WTC11 (cell line): ENCODE measurements around the gene SURF1. TPM values are rescaled to one million over a fixed set of nuclear protein-coding genes. Genes with fewer than 3 reads are reported as not detected.
A peak's percentile ranks its signal among the peaks of the same experiment; 100 is the strongest.

Experiments
- ATAC-seq: fragments of 200-7000 bp; cut with Tn5 transposase; 2 replicates; pipeline ENCODE4 v1.10.0; 2021; ENCODE audit warnings: mild to moderate bottlenecking, moderate library complexity
- CTCF ChIA-PET: fragments of 300-600 bp; sonication (Branson Sonifier 250); formaldehyde crosslinking; loops from one replicate; lab custom pipeline; 2021; ENCODE audit warnings: antibody characterized with exemption; lab: Charles Lee
- POLR2A ChIA-PET: fragments of 350-600 bp; sonication (Branson Sonifier 250); formaldehyde crosslinking; loops from one replicate; lab custom pipeline; 2021; ENCODE audit warnings: antibody characterized with exemption; lab: Charles Lee
- DNase-seq: peaks from one replicate; pipeline ENCODE4 v3.0.0; 2021; ENCODE audit warnings: low spot score
- H3K27ac Mint-ChIP-seq: 2 replicates; pipeline ENCODE4 v1.8.0; 2021; ENCODE audit warnings: mixed read lengths
- H3K27me3 Mint-ChIP-seq: 2 replicates; pipeline ENCODE4 v1.8.0; 2021; ENCODE audit warnings: low read depth, mild to moderate bottlenecking, moderate library complexity, mixed read lengths
- H3K36me3 Mint-ChIP-seq: 2 replicates; pipeline ENCODE4 v1.8.0; 2021; ENCODE audit warnings: mixed read lengths
- H3K4me1 Mint-ChIP-seq: 2 replicates; pipeline ENCODE4 v1.8.0; 2022; ENCODE audit warnings: mixed read lengths
- H3K4me3 Mint-ChIP-seq: 2 replicates; pipeline ENCODE4 v1.8.0; 2021; ENCODE audit warnings: mild to moderate bottlenecking, moderate library complexity, mixed read lengths
- H3K9me3 Mint-ChIP-seq: 2 replicates; pipeline ENCODE4 v1.8.0; 2021; ENCODE audit warnings: mixed read lengths
- AFF4 ChIP-seq: sonication (generic); formaldehyde crosslinking; IDR thresholded peaks from 2 replicates; pipeline ENCODE4 v1.8.1; 2023; ENCODE audit warnings: mild to moderate bottlenecking, missing genetic modification reagents, borderline replicate concordance
- CTCF ChIP-seq: fragments of 200-600 bp; IDR thresholded peaks from 2 replicates; pipeline ENCODE4 v1.8.0; 2022; ENCODE audit warnings: antibody characterized with exemption
- EMX1 ChIP-seq: fragments of 250-450 bp; sonication (Bioruptor Pico); IDR thresholded peaks from 2 replicates; pipeline ENCODE4 v1.8.0; 2021; ENCODE audit warnings: mild to moderate bottlenecking
- ESRRA ChIP-seq: sonication (generic); formaldehyde crosslinking; IDR thresholded peaks from 2 replicates; pipeline ENCODE4 v1.8.1; 2022; ENCODE audit warnings: mild to moderate bottlenecking, missing genetic modification reagents, borderline replicate concordance
- ETV6 ChIP-seq: sonication (generic); formaldehyde crosslinking; IDR thresholded peaks from 2 replicates; pipeline ENCODE4 v1.8.1; 2022; ENCODE audit warnings: mild to moderate bottlenecking, missing genetic modification reagents
- GTF2I ChIP-seq: fragments of 250-450 bp; sonication (Bioruptor Pico); conservative IDR thresholded peaks from 2 replicates; pipeline ENCODE4 v1.4.0; 2021; ENCODE audit warnings: mild to moderate bottlenecking
- MYBL2 ChIP-seq: sonication (generic); formaldehyde crosslinking; IDR thresholded peaks from 2 replicates; pipeline ENCODE4 v1.8.1; 2023; ENCODE audit warnings: mild to moderate bottlenecking, moderate library complexity, missing genetic modification reagents
- OVOL2 ChIP-seq: fragments of 250-450 bp; sonication (Bioruptor Pico); IDR thresholded peaks from 2 replicates; pipeline ENCODE4 v1.9.0; 2021; ENCODE audit warnings: mild to moderate bottlenecking, borderline replicate concordance
- RELA ChIP-seq: sonication (generic); formaldehyde crosslinking; IDR thresholded peaks from 2 replicates; pipeline ENCODE4 v1.8.1; 2022; ENCODE audit warnings: missing genetic modification reagents, mild to moderate bottlenecking, borderline replicate concordance
- RORB ChIP-seq: fragments of 250-450 bp; sonication (Bioruptor Pico); IDR thresholded peaks from 2 replicates; pipeline ENCODE4 v1.9.0; 2021; ENCODE audit warnings: mild to moderate bottlenecking
- SMAD4 ChIP-seq: sonication (generic); formaldehyde crosslinking; IDR thresholded peaks from 2 replicates; pipeline ENCODE4 v1.8.0; 2022; ENCODE audit warnings: mild to moderate bottlenecking, missing genetic modification reagents
- TEAD4 ChIP-seq: sonication (generic); formaldehyde crosslinking; IDR thresholded peaks from 2 replicates; pipeline ENCODE4 v1.8.0; 2022; ENCODE audit warnings: mild to moderate bottlenecking, missing genetic modification reagents
- ZNF281 ChIP-seq: sonication (generic); formaldehyde crosslinking; IDR thresholded peaks from 2 replicates; pipeline ENCODE4 v1.8.0; 2023; ENCODE audit warnings: mild to moderate bottlenecking, missing genetic modification reagents
- ZNF317 ChIP-seq: sonication (generic); formaldehyde crosslinking; IDR thresholded peaks from 2 replicates; pipeline ENCODE4 v1.8.1; 2023; ENCODE audit warnings: low read depth, mild to moderate bottlenecking, moderate library complexity, missing genetic modification reagents, borderline replicate concordance
- ZNF512 ChIP-seq: sonication (generic); formaldehyde crosslinking; IDR thresholded peaks from 2 replicates; pipeline ENCODE4 v1.8.1; 2022; ENCODE audit warnings: missing genetic modification reagents, borderline replicate concordance
- ZNF671 ChIP-seq: fragments of 250-450 bp; sonication (Bioruptor Pico); IDR thresholded peaks from 2 replicates; pipeline ENCODE4 v1.8.0; 2021; ENCODE audit warnings: mild to moderate bottlenecking
- total RNA-seq: library from RNA; stranded (reverse); gene quantifications from 3 replicates; pipeline ENCODE4 v1.2.3, GENCODE V29; 2021
- TF ChIP-seq, protein P1 (sequence below): sonication (generic); formaldehyde crosslinking; IDR thresholded peaks from 2 replicates; pipeline ENCODE4 v1.8.1; 2023; ENCODE audit warnings: mild to moderate bottlenecking, missing genetic modification reagents

SURF1 gene
- total RNA-seq, 1 experiment from 2014 or later, result 33.3 TPM

DNA sequence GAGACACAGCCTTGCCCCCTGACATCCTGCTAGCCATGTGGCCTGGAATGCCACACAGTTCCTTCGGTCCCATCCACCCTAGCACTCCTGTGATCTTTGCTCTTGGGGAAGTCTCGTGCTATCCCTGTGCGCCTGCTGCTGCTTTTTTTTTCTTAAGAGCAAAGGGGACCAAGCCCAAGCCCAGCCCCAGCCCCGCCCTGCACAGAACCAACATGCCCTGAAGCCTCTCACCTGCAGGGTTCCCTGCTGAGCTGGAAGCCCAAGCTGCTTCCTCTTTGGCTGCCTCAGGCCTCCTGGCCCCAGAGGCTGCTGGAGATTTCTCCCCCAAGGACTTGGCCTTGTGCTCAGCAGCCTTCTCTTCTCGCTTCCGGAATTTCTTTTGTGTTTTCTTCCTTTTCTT is 22.1 kb downstream of the SURF1 start (continued):
- TF ChIP-seq, protein P1, sequence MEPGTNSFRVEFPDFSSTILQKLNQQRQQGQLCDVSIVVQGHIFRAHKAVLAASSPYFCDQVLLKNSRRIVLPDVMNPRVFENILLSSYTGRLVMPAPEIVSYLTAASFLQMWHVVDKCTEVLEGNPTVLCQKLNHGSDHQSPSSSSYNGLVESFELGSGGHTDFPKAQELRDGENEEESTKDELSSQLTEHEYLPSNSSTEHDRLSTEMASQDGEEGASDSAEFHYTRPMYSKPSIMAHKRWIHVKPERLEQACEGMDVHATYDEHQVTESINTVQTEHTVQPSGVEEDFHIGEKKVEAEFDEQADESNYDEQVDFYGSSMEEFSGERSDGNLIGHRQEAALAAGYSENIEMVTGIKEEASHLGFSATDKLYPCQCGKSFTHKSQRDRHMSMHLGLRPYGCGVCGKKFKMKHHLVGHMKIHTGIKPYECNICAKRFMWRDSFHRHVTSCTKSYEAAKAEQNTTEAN (CRISPR knock-in tag), result no peak

DNA sequence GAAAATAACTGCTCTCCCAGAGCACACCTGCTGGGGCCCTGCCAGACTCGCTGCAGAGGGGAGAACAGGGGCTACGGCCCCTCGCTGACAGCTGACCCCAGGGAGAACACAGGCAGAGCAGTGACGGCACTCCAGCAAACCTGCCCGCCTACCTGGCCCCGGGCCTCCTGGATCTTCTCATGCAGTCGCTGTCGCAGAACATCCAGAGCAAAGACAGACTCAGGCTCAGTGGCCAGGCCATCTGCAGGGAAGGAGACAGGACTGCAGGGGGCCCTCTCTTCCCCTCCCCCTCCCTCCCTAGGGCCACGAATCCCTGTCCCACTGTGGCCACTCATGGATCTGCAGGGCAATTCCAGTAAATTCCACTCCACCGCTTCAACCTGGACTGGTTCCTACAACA is 22.7 kb downstream of the SURF1 start:
- TF ChIP-seq ZNF317 (CRISPR knock-in tag) (no peak), ESRRA (CRISPR knock-in tag) (no peak), ZNF281 (CRISPR knock-in tag) (no peak), GTF2I (no peak), ZNF671 (CRISPR knock-in tag) (no peak), AFF4 (CRISPR knock-in tag) (no peak), ETV6 (CRISPR knock-in tag) (no peak), EMX1 (CRISPR knock-in tag) (no peak), MYBL2 (CRISPR knock-in tag) (no peak), SMAD4 (CRISPR knock-in tag) (no peak), RORB (CRISPR knock-in tag) (no peak), OVOL2 (CRISPR knock-in tag) (no peak), ZNF512 (no peak), RELA (no peak), TEAD4 (no peak), CTCF (no peak)
- H3K9me3 Mint-ChIP-seq, result peaks cover 6% of the 10 kb centered on the region
- ATAC-seq (no peak), DNase-seq (no peak)
- peaks cover 24% of the 10 kb centered on the region for H3K4me1 Mint-ChIP-seq
- H3K27me3 Mint-ChIP-seq, result no peaks in the 10 kb centered on the region
- POLR2A ChIA-PET, result interaction anchor here (1.0 kb wide), 1 partner anchor 15 kb away, joined by 3 read pairs; no protein-coding TSS in a partner anchor
- H3K36me3 Mint-ChIP-seq, result peaks cover 41% of the 10 kb centered on the region
- H3K4me3 Mint-ChIP-seq, result peak overlapping the region; percentile 94; the same call in 1 of the 2 replicates
- H3K27ac Mint-ChIP-seq, result peak overlapping the region; percentile 85; the same call in 1 of the 2 replicates
- CTCF ChIA-PET, result interaction anchor here (1.0 to 3.7 kb wide), 3 partner anchors 9 to 147 kb away, joined by 3 to 33 read pairs (median 7); no protein-coding TSS in a partner anchor
